Kidney (tissue), 14 donors: ENCODE measurements around the gene ZNF679. TPM values are rescaled to one million over a fixed set of nuclear protein-coding genes. Genes with fewer than 3 reads are reported as not detected.
A peak's percentile ranks its signal among the peaks of the same experiment; 100 is the strongest.

Source experiments
- DNase-seq, 5 donors: peaks; one replicate each; pipeline ENCODE4 v3.0.0-alpha.2; 2013 to 2020
- FAIRE-seq: peaks from 2 replicates; lab custom pipeline; 2012; peaks lifted over from hg19 to GRCh38; lab: Jason Lieb, UNC
- H3K27ac ChIP-seq, 2 donors: one replicate each; pipeline ENCODE4 v1.7.0; 2013; ENCODE audit warnings: low read depth in 2 of 2, low read length in 2 of 2, inconsistent platforms in 1 of 2
- H3K27me3 ChIP-seq: one replicate; pipeline ENCODE4 v1.7.1; 2013; ENCODE audit warnings: low read length, inconsistent platforms; ENCODE audit not compliant: control insufficient read depth, insufficient read depth
- H3K36me3 ChIP-seq, 3 donors: one replicate each; pipeline versions ENCODE4 v1.7.0 to v1.7.1; 2013; ENCODE audit warnings: low read length in 3 of 3, control low read depth in 1 of 3, inconsistent platforms in 1 of 3; ENCODE audit not compliant: insufficient read depth in 3 of 3, control insufficient read depth in 2 of 3
- H3K4me1 ChIP-seq, 3 donors: one replicate each; pipeline versions ENCODE4 v1.7.0 to v1.7.1; 2013; ENCODE audit warnings: low read length in 3 of 3, inconsistent platforms in 1 of 3, low read depth in 1 of 3; ENCODE audit not compliant: control insufficient read depth in 2 of 3, insufficient read depth in 2 of 3
- H3K4me3 ChIP-seq, 3 donors: one replicate each; pipeline versions ENCODE4 v1.7.0 to v1.8.1; 2013; ENCODE audit warnings: low read length in 3 of 3, control low read depth in 1 of 3, inconsistent platforms in 1 of 3
- H3K9ac ChIP-seq, 3 donors: one replicate each; pipeline versions ENCODE4 v1.7.0 to v1.7.1; 2013; ENCODE audit warnings: low read length in 3 of 3, control low read depth in 1 of 3, inconsistent platforms in 1 of 3
- H3K9me3 ChIP-seq, 3 donors: one replicate each; pipeline versions ENCODE4 v1.7.0 to v1.7.1; 2013; ENCODE audit warnings: low read length in 3 of 3, control low read depth in 1 of 3, inconsistent platforms in 1 of 3; ENCODE audit not compliant: control insufficient read depth in 2 of 3, insufficient read depth in 1 of 3
- intact Hi-C: fragments of 100-400 bp; cut with DNase I; formaldehyde crosslinking; loops from one replicate; pipeline ENCODE4 v1.11.1; 2022
- polyA plus RNA-seq: library from polyadenylated mRNA; stranded (reverse); fragments of 350-450 nt; fragmentation: Illumina TruSeq; extraction: RNeasy Lipid Tissue Mini Kit (QIAGEN cat#74804); gene quantifications from one replicate; pipeline ENCODE4 v1.2.3, GENCODE V29; 2014; ENCODE audit warnings: low read depth, low replicate concordance; ENCODE audit not compliant: insufficient read depth
- total RNA-seq: library from RNA; stranded (reverse); fragmentation: NEBNext Ultra II Directional; extraction: Animal tissue kit (Norgen Biotek cat#: 25700); gene quantifications from one replicate; pipeline ENCODE4 v1.2.1, GENCODE V29; 2021
- TF ChIP-seq, protein P1 (sequence below): IDR thresholded peaks from 3 replicates; pipeline ENCODE4 v1.5.1; 2012; ENCODE audit warnings: mild to moderate bottlenecking, moderate library complexity, borderline replicate concordance; ENCODE audit not compliant: insufficient read depth; ENCODE audit errors: extremely low read depth
- donor health status: control.
- donor health status: control.
- donor health status: control.
- donor health status: control.
- donor health status: control.
- donor health status: DM: yes; HTN: yes; CAD: no.
- donor health status: Normal renal cell carcinoma (clear cell type).

Gene ZNF679
- total and polyA plus RNA-seq, 2 donors from 2014 or later, result not detected

DNA sequence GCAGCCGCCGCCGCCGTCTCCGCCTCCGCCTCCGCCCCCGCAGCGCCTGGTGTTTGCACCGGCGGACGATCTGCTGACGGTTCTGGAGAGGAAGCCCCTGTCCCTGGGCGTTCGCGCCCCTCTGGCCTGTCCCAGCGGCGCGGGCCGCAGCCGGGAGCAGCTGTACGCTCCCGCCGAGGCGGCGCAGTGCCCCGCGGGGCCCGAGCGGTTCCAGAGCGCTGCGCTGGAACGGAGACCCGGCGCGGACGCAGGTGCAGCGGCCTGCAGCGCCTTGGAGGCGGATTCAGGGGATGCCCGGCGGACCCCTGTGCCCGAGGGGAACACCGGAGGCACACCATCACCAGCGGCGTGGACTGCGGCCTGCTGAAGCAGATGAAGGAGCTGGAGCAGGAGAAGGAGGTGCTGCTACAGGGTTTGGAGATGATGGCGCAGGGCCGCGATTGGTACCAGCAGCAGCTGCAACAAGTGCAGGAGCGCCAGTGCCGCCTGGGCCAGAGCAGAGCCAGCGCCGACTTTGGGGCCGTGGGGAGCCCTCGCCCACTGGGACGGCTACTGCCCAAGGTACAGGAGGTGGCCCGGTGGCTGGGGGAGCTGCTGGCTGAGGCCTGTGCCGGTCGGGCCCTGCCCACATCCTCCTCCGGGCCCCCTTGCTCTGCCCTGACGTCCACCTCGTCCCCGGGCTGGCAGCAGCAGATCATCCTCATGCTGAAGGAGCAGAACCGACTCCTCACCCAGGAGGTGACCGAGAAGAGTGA is 46.1 kb upstream of the ZNF679 start:
- no peak overlapping the region for H3K9ac ChIP-seq
- H3K27me3 ChIP-seq, result no peaks in the 10 kb centered on the region
- DNase-seq (peak in 1 of 5 donors; percentile 73), FAIRE-seq (no peak)
- TF ChIP-seq, protein P1, sequence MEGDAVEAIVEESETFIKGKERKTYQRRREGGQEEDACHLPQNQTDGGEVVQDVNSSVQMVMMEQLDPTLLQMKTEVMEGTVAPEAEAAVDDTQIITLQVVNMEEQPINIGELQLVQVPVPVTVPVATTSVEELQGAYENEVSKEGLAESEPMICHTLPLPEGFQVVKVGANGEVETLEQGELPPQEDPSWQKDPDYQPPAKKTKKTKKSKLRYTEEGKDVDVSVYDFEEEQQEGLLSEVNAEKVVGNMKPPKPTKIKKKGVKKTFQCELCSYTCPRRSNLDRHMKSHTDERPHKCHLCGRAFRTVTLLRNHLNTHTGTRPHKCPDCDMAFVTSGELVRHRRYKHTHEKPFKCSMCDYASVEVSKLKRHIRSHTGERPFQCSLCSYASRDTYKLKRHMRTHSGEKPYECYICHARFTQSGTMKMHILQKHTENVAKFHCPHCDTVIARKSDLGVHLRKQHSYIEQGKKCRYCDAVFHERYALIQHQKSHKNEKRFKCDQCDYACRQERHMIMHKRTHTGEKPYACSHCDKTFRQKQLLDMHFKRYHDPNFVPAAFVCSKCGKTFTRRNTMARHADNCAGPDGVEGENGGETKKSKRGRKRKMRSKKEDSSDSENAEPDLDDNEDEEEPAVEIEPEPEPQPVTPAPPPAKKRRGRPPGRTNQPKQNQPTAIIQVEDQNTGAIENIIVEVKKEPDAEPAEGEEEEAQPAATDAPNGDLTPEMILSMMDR, result no peak
- H3K36me3 ChIP-seq, result no peaks in the 10 kb centered on the region
- no peak overlapping the region for H3K27ac ChIP-seq
- H3K9me3 ChIP-seq, result peaks cover 0 to 2% (median 0%) of the 10 kb centered on the region in 3 donors
- H3K4me1 ChIP-seq, result no peaks in the 10 kb centered on the region
- H3K4me3 ChIP-seq, result no peak overlapping the region
- intact Hi-C loops, result loop anchor here (5.0 kb wide), 1 partner anchor 435 kb away; no protein-coding TSS in a partner anchor

DNA sequence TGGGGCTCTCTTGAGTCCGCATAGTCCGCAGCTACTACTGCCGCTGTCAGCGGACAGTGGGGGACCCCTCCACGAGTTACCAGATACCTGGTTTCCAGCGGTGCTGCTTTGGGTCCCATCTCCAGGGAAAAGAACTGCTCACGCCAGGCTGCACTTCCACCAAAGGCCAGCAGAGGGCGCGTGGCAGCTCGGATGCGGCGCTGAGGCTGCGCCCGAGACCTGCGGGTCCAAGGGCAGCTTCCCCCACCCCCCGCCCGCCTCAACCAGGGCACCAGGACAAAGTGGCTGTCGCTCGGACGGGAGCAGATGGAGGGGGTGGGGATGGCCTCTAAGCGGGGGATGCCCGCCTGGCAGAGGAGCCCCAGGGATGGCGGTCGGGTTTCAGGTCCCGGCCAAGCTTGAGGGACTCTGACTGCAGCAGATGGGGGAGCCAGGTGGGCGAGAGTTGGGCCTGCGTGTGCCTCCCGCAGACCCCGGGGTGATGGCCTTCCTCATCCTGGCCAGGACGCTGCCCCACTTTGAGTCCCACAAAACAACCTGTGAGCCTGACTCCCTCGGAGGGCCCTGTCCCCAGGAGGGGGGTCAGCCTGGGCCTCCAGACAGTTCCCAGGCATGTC is 45.0 kb upstream of the ZNF679 start:
- FAIRE-seq (no peak), DNase-seq (peak in 1 of 5 donors; percentile 0)
- intact Hi-C loops, result loop anchor here (5.0 kb wide), 1 partner anchor 434 kb away; no protein-coding TSS in a partner anchor
- Histone ChIP-seq H3K4me3 (no peak overlapping the region), H3K9ac (no peak overlapping the region), H3K9me3 (peaks cover 0 to 2% (median 0%) of the 10 kb centered on the region in 3 donors), H3K27me3 (no peaks in the 10 kb centered on the region), H3K4me1 (no peaks in the 10 kb centered on the region), H3K27ac (no peak overlapping the region), H3K36me3 (no peaks in the 10 kb centered on the region)
- TF ChIP-seq, protein P1, result peak; percentile 78

DNA sequence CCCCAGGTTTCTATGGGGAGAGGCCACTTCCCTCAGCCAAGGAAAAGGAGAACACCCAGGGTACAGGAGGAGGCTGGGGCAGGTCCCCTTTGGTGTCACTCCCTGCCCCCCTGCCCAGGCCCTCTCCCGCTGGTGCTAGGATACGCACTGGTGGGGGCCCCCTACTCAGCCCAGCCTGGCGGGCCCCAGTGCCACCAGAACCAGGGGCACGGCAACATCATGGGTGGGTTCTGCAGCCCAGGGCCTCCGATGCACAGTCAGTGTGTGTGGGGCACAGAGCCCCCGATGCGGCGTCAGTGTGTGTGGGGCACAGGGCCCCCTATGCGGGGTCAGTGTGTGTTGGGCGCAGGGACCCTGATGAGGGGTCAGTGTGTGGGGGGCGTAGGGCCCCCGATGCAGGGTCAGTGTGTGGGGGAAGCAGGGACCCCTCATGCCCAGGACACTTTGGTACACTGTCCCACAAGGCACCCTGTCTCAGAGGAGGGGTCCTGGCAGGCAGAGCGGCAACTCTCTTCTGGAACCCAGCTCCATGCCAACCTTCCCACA is 44.4 kb upstream of the ZNF679 start:
- Histone ChIP-seq H3K36me3 (no peaks in the 10 kb centered on the region), H3K27me3 (no peaks in the 10 kb centered on the region), H3K9me3 (peaks cover 0 to 2% (median 0%) of the 10 kb centered on the region in 3 donors), H3K27ac (no peak overlapping the region), H3K9ac (no peak overlapping the region), H3K4me3 (no peak overlapping the region), H3K4me1 (no peaks in the 10 kb centered on the region)
- FAIRE-seq (no peak), DNase-seq (no peak)
- intact Hi-C loops, result loop anchor here (5.0 kb wide), 1 partner anchor 433 kb away; no protein-coding TSS in a partner anchor
- TF ChIP-seq, protein P1, result no peak
